HG03097 (cell line): Measurements from ENCODE around the gene ATP1A1.

ENCODE experiments used
- ATAC-seq: cut with Tn5 transposase; IDR thresholded peaks from one replicate; pipeline ENCODE4 v1.9.1; 2021; ENCODE audit not compliant: unreplicated experiment, low FRiP score

ATP1A1 gene

GRCh38 chr1:116412480-116412798 lies 39.4 kb downstream of the ATP1A1 start:
- ATAC-seq, result no peak

- ATAC-seq, result no peak
Observed at GRCh38 chr1:116412898-116413297, 39.9 kb downstream of the ATP1A1 start.

- no peak for ATAC-seq
Observed at GRCh38 chr1:116413414-116413813, 40.4 kb downstream of the ATP1A1 start.

- ATAC-seq, result no peak
Observed at GRCh38 chr1:116414364-116414763, 41.3 kb downstream of the ATP1A1 start.

- ATAC-seq, result no peak
Observed at GRCh38 chr1:116415200-116415698, 42.2 kb downstream of the ATP1A1 start.

- ATAC-seq, result no peak
Observed at GRCh38 chr1:116415699-116416533, 42.9 kb downstream of the ATP1A1 start.

GRCh38 chr1:116416854-116417513 lies 43.9 kb downstream of the ATP1A1 start:
- no peak for ATAC-seq

- no peak for ATAC-seq
Observed at GRCh38 chr1:116417678-116418077, 44.6 kb downstream of the ATP1A1 start.

- peak; percentile 78 for ATAC-seq
Observed at GRCh38 chr1:116418091-116418830, 45.2 kb downstream of the ATP1A1 start.

GRCh38 chr1:116420417-116421200 lies 47.6 kb downstream of the ATP1A1 start:
- ATAC-seq, result no peak

GRCh38 chr1:116424438-116424837 lies 51.4 kb downstream of the ATP1A1 start:
- ATAC-seq, result no peak

- ATAC-seq, result no peak
Observed at GRCh38 chr1:116424863-116425262, 51.8 kb downstream of the ATP1A1 start.

- no peak for ATAC-seq
Observed at GRCh38 chr1:116425987-116426386, 52.9 kb downstream of the ATP1A1 start.

- ATAC-seq, result no peak
Observed at GRCh38 chr1:116426401-116426800, 53.4 kb downstream of the ATP1A1 start.

GRCh38 chr1:116428576-116428975 lies 55.5 kb downstream of the ATP1A1 start:
- ATAC-seq, result no peak

GRCh38 chr1:116429821-116430374 lies 56.9 kb downstream of the ATP1A1 start:
- no peak for ATAC-seq

- no peak for ATAC-seq
Observed at GRCh38 chr1:116431870-116432500, 58.9 kb downstream of the ATP1A1 start.

GRCh38 chr1:116432655-116433265 lies 59.7 kb downstream of the ATP1A1 start:
- ATAC-seq, result no peak
